Measurements from ENCODE around the gene ARHGAP10. TPM values are rescaled to one million over a fixed set of nuclear protein-coding genes. Genes with fewer than 3 reads are reported as not detected.

ARHGAP10 gene
- total RNA-seq, 1 donor from 2014 or later, result 28.0 TPM

GRCh38 chr4:148112231-148112982 is 380.5 kb downstream of the ARHGAP10 start:
- Histone ChIP-seq H3K27ac (ENCODE audit: low read depth, low read length) (peak overlapping the region; percentile 26), H3K36me3 (ENCODE audit: insufficient read depth, low read length) (no peaks in the 10 kb centered on the region), H3K4me3 (ENCODE audit: insufficient read depth, low read depth, low read length) (no peak overlapping the region), H3K9me3 (ENCODE audit: insufficient read depth, low read depth, low read length) (no peaks in the 10 kb centered on the region), H3K9ac (ENCODE audit: low read length) (no peak overlapping the region), H3K27me3 (ENCODE audit: insufficient read depth, low read length) (no peaks in the 10 kb centered on the region), H3K4me2 (ENCODE audit: low read length) (peak overlapping the region; percentile 37), H3K4me1 (ENCODE audit: insufficient read depth, low read length) (peaks cover 12% of the 10 kb centered on the region), H2AFZ (ENCODE audit: low read depth, low read length) (no peak overlapping the region), H4K20me1 (ENCODE audit: insufficient read depth, low read length) (no peaks in the 10 kb centered on the region), H3K79me2 (ENCODE audit: insufficient read depth, low read length) (no peaks in the 10 kb centered on the region)
- no peak for TF ChIP-seq EZH2 (IDR thresholded peaks at IDR 0.05; ENCODE audit: insufficient read depth, low read length)
- TF ChIP-seq CTCF (IDR thresholded peaks at IDR 0.05; ENCODE audit: insufficient read depth, low read depth, low read length), result no peak
- Mint-ChIP-seq H3K9me3 (ENCODE audit: unreplicated experiment) (peaks cover 2% of the 10 kb centered on the region), H3K4me3 (ENCODE audit: unreplicated experiment) (no peak overlapping the region), H3K27ac (ENCODE audit: unreplicated experiment) (peak overlapping the region; percentile 67), H3K36me3 (ENCODE audit: low read depth, unreplicated experiment) (peaks cover 3% of the 10 kb centered on the region), H3K4me1 (ENCODE audit: low read depth, unreplicated experiment) (peaks cover 25% of the 10 kb centered on the region), H3K27me3 (ENCODE audit: low read depth, unreplicated experiment) (no peaks in the 10 kb centered on the region)
- DNase-seq (ENCODE audit: low read depth) (peak; percentile 95), FAIRE-seq (no peak)

DNA sequence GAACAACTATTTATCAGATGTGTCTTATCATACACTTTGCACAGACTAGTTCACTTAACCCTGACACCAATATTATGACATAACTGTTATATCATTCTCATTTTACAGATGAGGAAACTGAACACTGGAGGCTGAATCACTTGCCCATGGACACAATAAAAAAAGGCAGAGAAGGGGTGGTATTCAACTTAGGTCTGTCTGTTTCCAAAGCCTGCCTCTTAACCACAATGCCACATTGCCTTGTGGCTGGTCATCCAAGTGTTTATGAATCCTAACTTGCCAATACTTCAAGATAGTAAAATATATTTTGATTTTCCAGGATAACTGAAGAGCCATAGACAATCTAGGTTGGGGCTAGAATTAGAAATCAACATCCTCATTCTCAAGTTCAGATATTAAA is 382.5 kb downstream of the ARHGAP10 start:
- Histone ChIP-seq H2AFZ (ENCODE audit: low read depth, low read length) (no peak overlapping the region), H4K20me1 (ENCODE audit: insufficient read depth, low read length) (no peaks in the 10 kb centered on the region), H3K36me3 (ENCODE audit: insufficient read depth, low read length) (no peaks in the 10 kb centered on the region), H3K27ac (ENCODE audit: low read depth, low read length) (no peak overlapping the region), H3K79me2 (ENCODE audit: insufficient read depth, low read length) (no peaks in the 10 kb centered on the region), H3K9ac (ENCODE audit: low read length) (no peak overlapping the region), H3K4me3 (ENCODE audit: insufficient read depth, low read depth, low read length) (no peak overlapping the region), H3K27me3 (ENCODE audit: insufficient read depth, low read length) (no peaks in the 10 kb centered on the region), H3K4me2 (ENCODE audit: low read length) (no peak overlapping the region), H3K4me1 (ENCODE audit: insufficient read depth, low read length) (peaks cover 12% of the 10 kb centered on the region), H3K9me3 (ENCODE audit: insufficient read depth, low read depth, low read length) (no peaks in the 10 kb centered on the region)
- FAIRE-seq, result no peak
- TF ChIP-seq EZH2 (IDR thresholded peaks at IDR 0.05; ENCODE audit: insufficient read depth, low read length), result no peak
- TF ChIP-seq CTCF (IDR thresholded peaks at IDR 0.05; ENCODE audit: insufficient read depth, low read depth, low read length), result no peak
- DNase-seq (ENCODE audit: low read depth), result no peak
- H3K36me3 Mint-ChIP-seq (ENCODE audit: low read depth, unreplicated experiment), result no peaks in the 10 kb centered on the region
- H3K9me3 Mint-ChIP-seq (ENCODE audit: unreplicated experiment), result peaks cover 2% of the 10 kb centered on the region
- peaks cover 25% of the 10 kb centered on the region for H3K4me1 Mint-ChIP-seq (ENCODE audit: low read depth, unreplicated experiment)
- H3K27ac Mint-ChIP-seq (ENCODE audit: unreplicated experiment), result no peak overlapping the region
- H3K4me3 Mint-ChIP-seq (ENCODE audit: unreplicated experiment), result no peak overlapping the region
- peaks cover 2% of the 10 kb centered on the region for H3K27me3 Mint-ChIP-seq (ENCODE audit: low read depth, unreplicated experiment)

DNA sequence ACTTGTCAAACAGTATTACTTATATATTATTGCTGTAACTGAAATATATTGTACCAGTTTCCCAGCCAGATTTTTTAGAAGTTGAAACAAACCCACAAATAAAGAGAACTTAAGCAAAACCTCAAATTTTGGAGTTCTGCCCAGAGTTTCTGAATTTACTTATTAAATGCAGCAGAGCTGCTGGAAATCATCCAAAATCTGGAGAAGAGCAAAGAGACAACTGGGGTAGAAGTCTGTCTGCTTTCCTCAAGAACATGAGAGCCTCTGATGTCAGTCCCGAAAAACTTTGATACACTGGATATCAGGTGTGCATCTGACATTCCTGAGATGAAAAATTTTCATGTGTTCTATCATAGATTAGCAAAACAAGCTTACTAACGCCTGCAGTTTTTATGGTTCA is 384.4 kb downstream of the ARHGAP10 start:
- Histone ChIP-seq H3K9me3 (ENCODE audit: insufficient read depth, low read depth, low read length) (no peaks in the 10 kb centered on the region), H3K36me3 (ENCODE audit: insufficient read depth, low read length) (no peaks in the 10 kb centered on the region), H2AFZ (ENCODE audit: low read depth, low read length) (no peak overlapping the region), H4K20me1 (ENCODE audit: insufficient read depth, low read length) (no peaks in the 10 kb centered on the region), H3K27me3 (ENCODE audit: insufficient read depth, low read length) (no peaks in the 10 kb centered on the region), H3K4me3 (ENCODE audit: insufficient read depth, low read depth, low read length) (no peak overlapping the region), H3K4me2 (ENCODE audit: low read length) (no peak overlapping the region), H3K79me2 (ENCODE audit: insufficient read depth, low read length) (no peaks in the 10 kb centered on the region), H3K27ac (ENCODE audit: low read depth, low read length) (no peak overlapping the region), H3K9ac (ENCODE audit: low read length) (no peak overlapping the region), H3K4me1 (ENCODE audit: insufficient read depth, low read length) (peaks cover 12% of the 10 kb centered on the region)
- Mint-ChIP-seq H3K27me3 (ENCODE audit: low read depth, unreplicated experiment) (peaks cover 2% of the 10 kb centered on the region), H3K9me3 (ENCODE audit: unreplicated experiment) (peaks cover 2% of the 10 kb centered on the region), H3K4me1 (ENCODE audit: low read depth, unreplicated experiment) (peaks cover 18% of the 10 kb centered on the region), H3K4me3 (ENCODE audit: unreplicated experiment) (no peak overlapping the region), H3K36me3 (ENCODE audit: low read depth, unreplicated experiment) (no peaks in the 10 kb centered on the region), H3K27ac (ENCODE audit: unreplicated experiment) (no peak overlapping the region)
- DNase-seq (ENCODE audit: low read depth) (peak; percentile 64), FAIRE-seq (no peak)
- no peak for TF ChIP-seq EZH2 (IDR thresholded peaks at IDR 0.05; ENCODE audit: insufficient read depth, low read length)
- TF ChIP-seq CTCF (IDR thresholded peaks at IDR 0.05; ENCODE audit: insufficient read depth, low read depth, low read length), result no peak

All from astrocyte (in vitro differentiated cells and primary cell).